HG03045 (cell line): Measurements from ENCODE around the gene CELF4.

Experiments used
- ATAC-seq: cut with Tn5 transposase; IDR thresholded peaks from one replicate; pipeline ENCODE4 v1.9.1; 2021; ENCODE audit warnings: mild to moderate bottlenecking, moderate library complexity; ENCODE audit not compliant: unreplicated experiment

CELF4 gene

GRCh38 chr18:37247497-37248161, 318.0 kb downstream of the CELF4 start:
- no peak for ATAC-seq

GRCh38 chr18:37246779-37247340, 318.7 kb downstream of the CELF4 start:
- ATAC-seq, result no peak

GRCh38 chr18:37244618-37245017, 321.0 kb downstream of the CELF4 start:
- ATAC-seq, result no peak

GRCh38 chr18:37243741-37244140, 321.9 kb downstream of the CELF4 start:
- no peak for ATAC-seq

GRCh38 chr18:37242826-37243560, 322.6 kb downstream of the CELF4 start:
- no peak for ATAC-seq

GRCh38 chr18:37242091-37242490, 323.5 kb downstream of the CELF4 start:
- no peak for ATAC-seq

- no peak for ATAC-seq
Measured at GRCh38 chr18:37238282-37239108, 327.1 kb downstream of the CELF4 start.

- ATAC-seq, result no peak
Measured at GRCh38 chr18:37235583-37235982, 330.0 kb downstream of the CELF4 start.

- ATAC-seq, result no peak
Measured at GRCh38 chr18:37231251-37231650, 334.3 kb downstream of the CELF4 start.

GRCh38 chr18:37230768-37231167, 334.8 kb downstream of the CELF4 start:
- ATAC-seq, result no peak

- ATAC-seq, result no peak
Measured at GRCh38 chr18:37225279-37225678, 340.3 kb downstream of the CELF4 start.

GRCh38 chr18:37222999-37223378, 342.6 kb downstream of the CELF4 start:
- no peak for ATAC-seq

- no peak for ATAC-seq
Measured at GRCh38 chr18:37222354-37222998, 343.1 kb downstream of the CELF4 start.

- no peak for ATAC-seq
Measured at GRCh38 chr18:37219257-37219656, 346.3 kb downstream of the CELF4 start.

- ATAC-seq, result no peak
Measured at GRCh38 chr18:37218022-37218590, 347.5 kb downstream of the CELF4 start.

GRCh38 chr18:37210781-37211180, 354.8 kb downstream of the CELF4 start:
- ATAC-seq, result no peak

- no peak for ATAC-seq
Measured at GRCh38 chr18:37207343-37207742, 358.3 kb downstream of the CELF4 start.

GRCh38 chr18:37199741-37200140, 365.9 kb downstream of the CELF4 start:
- ATAC-seq, result no peak
